HepG2 (cell line): Measurements from ENCODE around the gene GCC1. TPM values are rescaled to one million over a fixed set of nuclear protein-coding genes. Genes with fewer than 3 reads are reported as not detected.

Experiments used
- ATAC-seq: fragments of 200-7000 bp; cut with Tn5 transposase; 3 replicates; pipeline ENCODE4 v1.9.1; 2020; ENCODE audit warnings: mild to moderate bottlenecking, moderate library complexity
- BruUV-seq: library from RNA; stranded (reverse); fragments of 400-500 nt; replicated peaks from 2 replicates; lab custom pipeline; 2021; lab: Mats Ljungman, UMichigan
- CTCF ChIA-PET: fragments of 300-600 bp; formaldehyde crosslinking; extraction: SDS; loops from one replicate; lab custom pipeline; 2021; ENCODE audit warnings: low total read pairs, inconsistent platforms, low intra/inter-chr PET ratio; lab: Yijun Ruan, JAX
- POLR2A ChIA-PET: fragments of 350-600 bp; sonication (Branson Sonifier 250); formaldehyde crosslinking; loops from one replicate; lab custom pipeline; 2020; ENCODE audit warnings: antibody characterized with exemption, inconsistent platforms; lab: Yijun Ruan, JAX
- DNase-seq: peaks from one replicate; pipeline ENCODE4 v3.0.0-alpha.2; 2015; ENCODE audit warnings: low spot score
- FAIRE-seq: peaks from 3 replicates; lab custom pipeline; 2011; peaks lifted over from hg19 to GRCh38; lab: Jason Lieb, UNC
- H2AFZ ChIP-seq: one replicate; pipeline ENCODE4 v1.6.1; 2011; ENCODE audit warnings: low read length, inconsistent platforms
- H3K27ac ChIP-seq: fragments of 300-600 bp; 3 replicates; pipeline ENCODE4 v1.8.0; 2011; ENCODE audit warnings: mixed run types, mild to moderate bottlenecking, mixed read lengths, low read length, inconsistent platforms; ENCODE audit not compliant: insufficient read depth; ENCODE audit errors: extremely low read length
- H3K27me3 ChIP-seq, 2 experiments: fragments of 200-600 bp in 1 of 2; 2 replicates in 1 of 2; 3 replicates in 1 of 2; pipeline versions ENCODE4 v1.6.0 to v1.8.0; 2011; ENCODE audit warnings: low read length in 2 of 2, mild to moderate bottlenecking in 2 of 2, moderate library complexity in 2 of 2, inconsistent platforms in 1 of 2; ENCODE audit not compliant: insufficient read depth in 2 of 2, control insufficient read depth in 1 of 2
- H3K36me3 ChIP-seq, 2 experiments: fragments of 200-600 bp in 1 of 2; replicated peaks in 1 of 2; 2 replicates in 1 of 2; 3 replicates in 1 of 2; pipeline versions ENCODE4 v1.5.1 to v1.8.0; 2011; ENCODE audit warnings: low read length in 2 of 2, inconsistent platforms in 1 of 2; ENCODE audit not compliant: insufficient read depth in 2 of 2, control insufficient read depth in 1 of 2
- H3K4me1 ChIP-seq: 2 replicates; pipeline ENCODE4 v1.5.1; 2012; ENCODE audit warnings: low read length, inconsistent platforms; ENCODE audit not compliant: insufficient read depth
- H3K4me2 ChIP-seq: 2 replicates; pipeline ENCODE4 v1.6.0; 2011; ENCODE audit warnings: low read depth, low read length, inconsistent platforms
- H3K4me3 ChIP-seq, 3 experiments: fragments of 200-600 bp in 1 of 3; sonication (generic), shearing (Covaris generic) in 1 of 3; replicated peaks in 1 of 3; 2 replicates each; pipeline ENCODE4 v1.5.1; 2011 to 2016; ENCODE audit warnings: low read length in 3 of 3, inconsistent platforms in 2 of 3, low read depth in 2 of 3, mild to moderate bottlenecking in 2 of 3, control low read depth in 1 of 3, mixed read lengths in 1 of 3; ENCODE audit not compliant: insufficient read depth in 1 of 3
- H3K79me2 ChIP-seq: one replicate; pipeline ENCODE4 v1.6.1; 2011; ENCODE audit warnings: low read length, inconsistent platforms; ENCODE audit not compliant: insufficient read depth
- H3K9ac ChIP-seq: 2 replicates; pipeline ENCODE4 v1.6.0; 2011; ENCODE audit warnings: mild to moderate bottlenecking, low read depth, low read length, inconsistent platforms; ENCODE audit not compliant: insufficient read depth
- H3K9me3 ChIP-seq: 2 replicates; pipeline ENCODE4 v1.5.1; 2012; ENCODE audit warnings: mild to moderate bottlenecking, low read length
- H4K20me1 ChIP-seq: 2 replicates; pipeline ENCODE4 v1.6.0; 2011; ENCODE audit warnings: inconsistent platforms, mild to moderate bottlenecking, low read length, moderate library complexity; ENCODE audit not compliant: insufficient read depth
- ATM ChIP-seq: fragments of 450-650 bp; IDR thresholded peaks from 2 replicates; pipeline ENCODE4 v1.7.1; 2017; ENCODE audit warnings: mild to moderate bottlenecking, borderline replicate concordance
- GPN1 ChIP-seq: sonication (generic); formaldehyde crosslinking; IDR thresholded peaks from 2 replicates; pipeline ENCODE4 v1.5.1; 2020; ENCODE audit warnings: missing genetic modification reagents, borderline replicate concordance
- HIVEP1 ChIP-seq: sonication (generic); formaldehyde crosslinking; IDR thresholded peaks from 2 replicates; pipeline ENCODE4 v1.4.0; 2020; ENCODE audit warnings: mild to moderate bottlenecking, missing genetic modification reagents
- HOXA5 ChIP-seq: sonication (generic); formaldehyde crosslinking; IDR thresholded peaks from 2 replicates; pipeline ENCODE4 v1.4.0; 2020; ENCODE audit warnings: missing genetic modification reagents
- TP53 ChIP-seq: sonication (generic); formaldehyde crosslinking; conservative IDR thresholded peaks from 2 replicates; pipeline ENCODE4 v1.4.0; 2020; ENCODE audit warnings: missing genetic modification reagents
- ZFAT ChIP-seq: sonication (generic); formaldehyde crosslinking; conservative IDR thresholded peaks from 2 replicates; pipeline ENCODE4 v1.8.1; 2023; ENCODE audit warnings: missing genetic modification reagents, inconsistent platforms
- ZFP62 ChIP-seq: sonication (generic); formaldehyde crosslinking; IDR thresholded peaks from 2 replicates; pipeline ENCODE4 v1.4.0; 2020; ENCODE audit warnings: missing genetic modification reagents
- ZNF207 ChIP-seq: fragments of 450-650 bp; IDR thresholded peaks from 2 replicates; pipeline ENCODE4 v1.6.1; 2016; ENCODE audit warnings: antibody characterized with exemption, borderline replicate concordance
- WGBS: methylation state at CpG from one replicate; pipeline ENCODE4 v1.1.6; 2017; ENCODE audit warnings: low lambda C conversion rate; 5-methylcytosine and 5-hydroxymethylcytosine counted together
- in situ Hi-C: cut with HindIII; loops from 2 replicates; pipeline ENCODE4 v1.10.0; 2017; ENCODE audit warnings: low pct_unique_long_range_greater_than_20kb; ENCODE audit not compliant: extremely low pct_ligation_motif_present
- intact Hi-C: fragments of 100-400 bp; cut with micrococcal nuclease; formaldehyde crosslinking; loops from one replicate; pipeline ENCODE4 v1.10.0; 2022; ENCODE audit not compliant: unreplicated experiment
- polyA plus RNA-seq, 8 experiments: library from polyadenylated mRNA; depleted of rRNA in 3 of 8; stranded (reverse) in 7 of 8; unstranded in 1 of 8; fragments of >200 nt; fragmentation: Illumina TruSeq in 4 of 8; extraction: Trizol in 4 of 8; gene quantifications; 2 replicates each; pipeline versions ENCODE4 v1.2.1 to v1.2.3, GENCODE V29; 2011 to 2016; ENCODE audit warnings: low read depth in 4 of 8, missing spikeins in 1 of 8, mixed read lengths in 1 of 8; ENCODE audit not compliant: insufficient read depth in 1 of 8
- total RNA-seq, 5 experiments: library from RNA; depleted of rRNA; stranded (reverse); fragments of >200 nt; fragmentation: Illumina TruSeq; extraction: Trizol; gene quantifications; 2 replicates each; pipeline ENCODE4 v1.2.3, GENCODE V29; 2016; ENCODE audit warnings: low read depth in 1 of 5
- TF ChIP-seq, protein P1 (sequence below): sonication (generic); formaldehyde crosslinking; IDR thresholded peaks from 2 replicates; pipeline ENCODE4 v1.8.0; 2022; ENCODE audit warnings: mild to moderate bottlenecking, missing genetic modification reagents, moderate library complexity
- TF ChIP-seq, protein P2 (sequence below): sonication (generic); formaldehyde crosslinking; IDR thresholded peaks from 2 replicates; pipeline ENCODE4 v1.4.0; 2020; ENCODE audit warnings: missing genetic modification reagents, borderline replicate concordance
- TF ChIP-seq, protein P3 (sequence below): sonication (generic); formaldehyde crosslinking; IDR thresholded peaks from 2 replicates; pipeline ENCODE4 v1.4.0; 2020; ENCODE audit warnings: mild to moderate bottlenecking, missing genetic modification reagents

GCC1 gene
- total and polyA plus RNA-seq, 2 of the 13 experiments (the other 11 are each of a cell fraction or from before 2014, with no cell fraction given): 2.5 to 15.3 TPM

DNA sequence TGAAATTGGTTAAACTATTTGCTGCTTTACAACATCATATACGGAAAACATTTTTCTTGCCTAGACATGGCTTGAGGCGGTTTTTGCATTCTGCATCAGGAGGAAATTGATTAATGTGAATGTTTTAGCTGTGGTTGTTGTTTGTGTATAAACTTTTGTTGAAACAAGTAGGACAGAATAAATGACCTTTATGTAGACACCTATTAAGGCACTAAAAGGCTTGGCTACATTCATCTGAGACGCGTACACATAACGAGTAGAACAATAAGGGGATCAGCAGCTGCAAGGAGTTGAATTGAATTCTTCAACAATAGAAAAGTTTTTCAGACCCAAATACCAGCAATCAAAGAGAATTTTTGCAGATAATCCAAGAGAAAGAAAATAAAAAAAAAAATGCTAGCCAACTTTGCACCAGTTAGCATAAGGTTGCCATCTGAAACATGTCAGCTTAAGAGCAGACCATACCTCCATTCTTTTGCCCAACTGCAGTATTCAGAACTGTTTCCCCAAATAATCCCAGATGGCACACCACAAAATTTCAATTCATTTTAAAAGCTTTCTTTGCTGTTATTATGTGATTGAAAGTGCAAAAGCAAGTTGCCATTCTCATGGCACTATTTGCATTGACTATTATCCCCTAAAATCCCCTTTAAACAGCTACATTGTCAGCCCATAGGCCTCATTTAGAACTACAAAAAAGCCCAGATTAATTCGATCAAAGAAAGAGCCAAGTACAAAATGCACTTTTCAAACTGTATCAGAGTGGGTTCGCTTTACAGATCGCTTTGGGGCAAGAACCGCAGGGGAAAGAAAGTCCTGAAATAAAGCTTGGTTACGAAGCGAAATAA is 49.6 kb downstream of the GCC1 start:
- intact Hi-C loops (loop anchor here (1.0 kb wide), 1 partner anchor 48 kb away; no protein-coding TSS in a partner anchor), in situ Hi-C loops (no loop called here)
- Histone ChIP-seq H3K27ac (no peak overlapping the region), H3K9ac (no peak overlapping the region), H2AFZ (no peak overlapping the region), H3K4me1 (no peaks in the 10 kb centered on the region), H3K9me3 (no peaks in the 10 kb centered on the region), H3K79me2 (no peaks in the 10 kb centered on the region), H3K27me3 (peaks cover 0 to 11% of the 10 kb centered on the region in 2 experiments; a peak in 1 of 5 replicates), H3K36me3 (no peaks in the 10 kb centered on the region), H4K20me1 (no peaks in the 10 kb centered on the region), H3K4me2 (no peak overlapping the region), H3K4me3 (no peak overlapping the region)
- CTCF ChIA-PET: no interaction called here
- ATAC-seq: no peak
- BruUV-seq: no TSS peak
- POLR2A ChIA-PET: no interaction called here
- FAIRE-seq: no peak
- no peak for DNase-seq
- WGBS: 64% methylated on average over 11 of the region's 11 CpGs
- TF ChIP-seq, protein P1, sequence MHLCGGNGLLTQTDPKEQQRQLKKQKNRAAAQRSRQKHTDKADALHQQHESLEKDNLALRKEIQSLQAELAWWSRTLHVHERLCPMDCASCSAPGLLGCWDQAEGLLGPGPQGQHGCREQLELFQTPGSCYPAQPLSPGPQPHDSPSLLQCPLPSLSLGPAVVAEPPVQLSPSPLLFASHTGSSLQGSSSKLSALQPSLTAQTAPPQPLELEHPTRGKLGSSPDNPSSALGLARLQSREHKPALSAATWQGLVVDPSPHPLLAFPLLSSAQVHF (CRISPR knock-in tag): no peak
- TF ChIP-seq, protein P2, sequence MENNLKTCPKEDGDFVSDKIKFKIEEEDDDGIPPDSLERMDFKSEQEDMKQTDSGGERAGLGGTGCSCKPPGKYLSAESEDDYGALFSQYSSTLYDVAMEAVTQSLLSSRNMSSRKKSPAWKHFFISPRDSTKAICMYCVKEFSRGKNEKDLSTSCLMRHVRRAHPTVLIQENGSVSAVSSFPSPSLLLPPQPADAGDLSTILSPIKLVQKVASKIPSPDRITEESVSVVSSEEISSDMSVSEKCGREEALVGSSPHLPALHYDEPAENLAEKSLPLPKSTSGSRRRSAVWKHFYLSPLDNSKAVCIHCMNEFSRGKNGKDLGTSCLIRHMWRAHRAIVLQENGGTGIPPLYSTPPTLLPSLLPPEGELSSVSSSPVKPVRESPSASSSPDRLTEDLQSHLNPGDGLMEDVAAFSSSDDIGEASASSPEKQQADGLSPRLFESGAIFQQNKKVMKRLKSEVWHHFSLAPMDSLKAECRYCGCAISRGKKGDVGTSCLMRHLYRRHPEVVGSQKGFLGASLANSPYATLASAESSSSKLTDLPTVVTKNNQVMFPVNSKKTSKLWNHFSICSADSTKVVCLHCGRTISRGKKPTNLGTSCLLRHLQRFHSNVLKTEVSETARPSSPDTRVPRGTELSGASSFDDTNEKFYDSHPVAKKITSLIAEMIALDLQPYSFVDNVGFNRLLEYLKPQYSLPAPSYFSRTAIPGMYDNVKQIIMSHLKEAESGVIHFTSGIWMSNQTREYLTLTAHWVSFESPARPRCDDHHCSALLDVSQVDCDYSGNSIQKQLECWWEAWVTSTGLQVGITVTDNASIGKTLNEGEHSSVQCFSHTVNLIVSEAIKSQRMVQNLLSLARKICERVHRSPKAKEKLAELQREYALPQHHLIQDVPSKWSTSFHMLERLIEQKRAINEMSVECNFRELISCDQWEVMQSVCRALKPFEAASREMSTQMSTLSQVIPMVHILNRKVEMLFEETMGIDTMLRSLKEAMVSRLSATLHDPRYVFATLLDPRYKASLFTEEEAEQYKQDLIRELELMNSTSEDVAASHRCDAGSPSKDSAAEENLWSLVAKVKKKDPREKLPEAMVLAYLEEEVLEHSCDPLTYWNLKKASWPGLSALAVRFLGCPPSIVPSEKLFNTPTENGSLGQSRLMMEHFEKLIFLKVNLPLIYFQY (CRISPR knock-in tag): no peak
- TF ChIP-seq HOXA5 (CRISPR knock-in tag) (no peak), ZFAT (CRISPR knock-in tag) (no peak), ZNF207 (no peak), TP53 (no peak), GPN1 (no peak), HIVEP1 (CRISPR knock-in tag) (no peak), ATM (no peak), ZFP62 (CRISPR knock-in tag) (no peak)
- TF ChIP-seq, protein P3, sequence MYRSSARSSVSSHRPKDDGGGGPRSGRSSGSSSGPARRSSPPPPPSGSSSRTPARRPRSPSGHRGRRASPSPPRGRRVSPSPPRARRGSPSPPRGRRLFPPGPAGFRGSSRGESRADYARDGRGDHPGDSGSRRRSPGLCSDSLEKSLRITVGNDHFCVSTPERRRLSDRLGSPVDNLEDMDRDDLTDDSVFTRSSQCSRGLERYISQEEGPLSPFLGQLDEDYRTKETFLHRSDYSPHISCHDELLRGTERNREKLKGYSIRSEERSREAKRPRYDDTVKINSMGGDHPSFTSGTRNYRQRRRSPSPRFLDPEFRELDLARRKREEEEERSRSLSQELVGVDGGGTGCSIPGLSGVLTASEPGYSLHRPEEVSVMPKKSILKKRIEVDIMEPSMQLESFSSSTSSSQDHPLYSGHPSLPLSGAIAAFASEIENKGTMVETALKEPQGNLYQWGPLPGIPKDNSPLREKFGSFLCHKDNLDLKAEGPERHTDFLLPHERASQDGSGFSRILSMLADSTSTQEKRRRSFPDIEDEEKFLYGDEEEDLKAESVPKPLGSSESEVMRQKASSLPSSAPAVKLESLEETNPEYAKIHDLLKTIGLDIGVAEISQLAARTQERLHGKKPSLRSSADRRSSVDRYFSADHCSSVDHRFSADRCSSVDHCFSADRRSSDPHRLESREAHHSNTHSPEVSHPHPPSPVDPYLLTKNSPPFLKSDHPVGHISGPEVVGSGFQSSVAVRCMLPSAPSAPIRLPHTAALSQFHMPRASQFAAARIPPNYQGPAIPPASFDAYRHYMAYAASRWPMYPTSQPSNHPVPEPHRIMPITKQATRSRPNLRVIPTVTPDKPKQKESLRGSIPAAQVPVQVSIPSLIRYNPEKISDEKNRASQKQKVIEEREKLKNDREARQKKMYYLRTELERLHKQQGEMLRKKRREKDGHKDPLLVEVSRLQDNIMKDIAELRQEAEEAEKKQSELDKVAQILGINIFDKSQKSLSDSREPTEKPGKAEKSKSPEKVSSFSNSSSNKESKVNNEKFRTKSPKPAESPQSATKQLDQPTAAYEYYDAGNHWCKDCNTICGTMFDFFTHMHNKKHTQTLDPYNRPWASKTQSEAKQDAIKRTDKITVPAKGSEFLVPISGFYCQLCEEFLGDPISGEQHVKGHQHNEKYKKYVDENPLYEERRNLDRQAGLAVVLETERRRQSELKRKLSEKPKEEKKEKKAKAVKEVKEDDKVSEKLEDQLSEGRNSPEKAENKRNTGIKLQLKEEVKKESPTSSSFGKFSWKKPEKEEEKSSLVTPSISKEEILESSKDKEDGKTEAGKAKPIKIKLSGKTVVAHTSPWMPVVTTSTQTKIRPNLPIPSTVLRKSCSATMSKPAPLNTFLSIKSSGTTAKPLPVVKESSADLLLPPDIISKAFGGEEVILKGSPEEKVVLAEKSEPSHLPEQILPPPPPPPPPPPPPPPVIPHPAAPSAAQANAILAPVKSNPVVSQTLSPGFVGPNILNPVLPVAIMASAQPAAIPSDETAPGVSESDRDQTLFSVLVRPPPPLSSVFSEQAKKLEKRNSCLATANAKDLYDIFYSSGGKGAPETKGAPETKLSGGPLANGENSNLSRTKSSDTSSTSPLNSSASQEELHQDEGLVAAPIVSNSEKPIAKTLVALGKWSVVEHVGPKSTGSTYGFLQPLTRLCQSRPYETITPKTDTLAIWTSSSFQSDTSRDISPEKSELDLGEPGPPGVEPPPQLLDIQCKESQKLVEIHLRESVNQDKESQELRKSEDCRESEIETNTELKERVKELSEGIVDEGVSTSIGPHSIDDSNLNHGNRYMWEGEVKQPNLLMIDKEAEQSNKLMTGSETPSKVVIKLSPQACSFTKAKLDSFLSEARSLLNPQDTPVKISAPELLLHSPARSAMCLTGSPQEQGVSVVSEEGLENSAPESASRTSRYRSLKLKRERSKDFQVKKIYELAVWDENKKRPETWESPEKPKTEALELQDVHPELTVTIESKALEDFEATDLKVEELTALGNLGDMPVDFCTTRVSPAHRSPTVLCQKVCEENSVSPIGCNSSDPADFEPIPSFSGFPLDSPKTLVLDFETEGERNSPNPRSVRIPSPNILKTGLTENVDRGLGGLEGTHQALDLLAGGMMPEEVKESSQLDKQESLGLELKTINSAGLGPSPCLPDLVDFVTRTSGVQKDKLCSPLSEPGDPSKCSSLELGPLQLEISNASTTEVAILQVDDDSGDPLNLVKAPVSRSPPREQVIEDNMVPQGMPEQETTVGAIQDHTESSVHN (CRISPR knock-in tag): no peak
